AG08395 (cell line): Measurements from ENCODE around the gene UBAP1L.
"Not testable (repeated sequence)": the region's sequence is repeated elsewhere in the genome, so short reads cannot be mapped to it uniquely, and the experiment has no call there.

ENCODE experiments used
- DNase-seq: peaks from one replicate; pipeline ENCODE4 v3.0.0; 2012; ENCODE audit warnings: mixed read lengths, low spot score

The UBAP1L gene

DNA sequence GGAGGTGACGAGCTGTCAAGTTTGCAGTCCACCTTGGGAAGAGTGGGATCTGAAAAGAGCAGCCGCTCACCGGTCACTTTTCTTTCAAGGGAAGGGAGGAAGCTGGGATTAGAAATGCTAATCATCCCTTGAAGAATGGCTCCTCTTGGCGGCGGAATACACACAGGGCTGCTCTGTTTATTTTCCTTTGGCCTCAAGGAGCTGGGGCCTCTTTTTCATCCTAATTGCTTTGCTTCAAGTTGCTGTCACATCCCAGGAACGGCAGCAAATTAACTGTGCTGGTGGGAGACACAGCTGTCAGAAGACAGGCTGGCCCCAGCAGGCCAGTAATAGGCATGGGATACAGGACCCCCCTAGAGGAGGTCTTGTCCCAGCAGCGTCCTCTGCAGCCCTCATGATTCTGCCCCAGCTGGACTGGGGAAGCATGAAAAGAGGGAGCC, 31.7 kb downstream of the UBAP1L start:
- no peak for DNase-seq

DNA sequence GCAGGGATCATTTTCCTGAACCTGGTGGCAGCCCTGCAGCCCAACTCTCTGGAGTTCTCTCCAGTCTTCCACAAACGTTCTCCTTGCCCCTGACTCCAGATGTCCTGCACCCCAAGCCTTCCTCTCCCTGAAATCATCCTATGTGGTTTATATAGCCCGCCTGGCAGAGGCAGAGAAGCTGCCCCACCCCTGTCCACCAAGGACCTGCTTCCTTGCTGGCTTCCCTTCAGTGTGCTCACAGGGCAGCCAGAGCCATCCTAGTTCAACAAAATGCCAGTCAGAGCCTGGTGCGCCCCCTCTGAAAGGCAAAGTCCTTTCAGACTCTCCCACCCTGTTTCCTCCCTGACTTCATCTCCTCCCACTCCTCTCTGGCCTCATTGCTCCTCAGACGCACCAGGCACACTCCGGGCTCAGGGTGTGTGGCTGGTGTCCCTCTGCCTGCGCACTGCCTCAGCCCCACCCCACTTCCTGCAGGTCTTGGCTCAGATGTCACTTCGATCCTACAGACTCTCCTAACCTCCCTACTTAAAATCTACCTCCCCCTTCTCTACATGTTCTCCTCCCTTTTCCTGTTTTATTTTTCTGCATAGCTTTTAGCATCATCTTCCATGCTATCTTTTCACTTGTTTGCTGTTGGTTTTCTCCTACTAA, 32.6 kb downstream of the UBAP1L start:
- no peak for DNase-seq

DNA sequence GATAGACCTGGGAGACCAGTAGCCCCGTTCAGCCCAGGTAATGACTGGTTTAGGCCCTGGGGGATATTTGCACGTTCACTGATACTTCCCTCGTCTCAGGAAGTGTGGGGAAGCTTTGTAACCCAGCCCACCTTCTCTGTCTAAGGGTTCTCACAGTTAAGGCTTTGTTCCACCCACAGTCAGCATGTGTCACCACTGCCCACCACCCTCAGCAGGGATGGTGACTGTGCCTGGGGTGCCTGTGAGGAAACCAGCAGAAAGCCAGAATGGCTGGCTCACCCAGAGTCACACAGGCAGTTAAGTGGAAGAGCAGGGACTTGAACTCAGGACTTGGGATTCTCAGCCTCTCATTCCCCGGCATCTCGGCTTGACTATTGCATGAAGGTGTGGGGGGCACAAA, 33.2 kb downstream of the UBAP1L start:
- DNase-seq: no peak

DNA sequence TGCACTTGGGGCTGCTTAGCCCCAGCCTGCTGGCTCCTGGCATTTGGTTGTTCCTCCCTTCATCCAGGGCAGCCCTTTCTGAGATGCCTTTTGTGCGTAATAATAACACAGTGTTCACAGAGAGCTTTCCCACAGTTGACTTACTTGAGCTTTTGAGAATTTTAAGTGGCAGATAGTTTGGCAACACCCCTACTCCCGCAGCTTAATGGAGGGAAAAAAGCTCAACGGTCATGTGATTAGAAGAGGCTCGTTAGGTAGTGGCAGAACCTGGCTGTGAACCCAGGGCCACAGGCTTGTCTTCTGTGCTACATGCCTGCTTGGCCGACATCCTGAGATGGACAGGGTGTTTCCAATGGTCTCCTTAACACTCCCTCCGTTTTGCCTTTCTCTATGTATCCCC, 33.7 kb downstream of the UBAP1L start:
- no peak for DNase-seq

DNA sequence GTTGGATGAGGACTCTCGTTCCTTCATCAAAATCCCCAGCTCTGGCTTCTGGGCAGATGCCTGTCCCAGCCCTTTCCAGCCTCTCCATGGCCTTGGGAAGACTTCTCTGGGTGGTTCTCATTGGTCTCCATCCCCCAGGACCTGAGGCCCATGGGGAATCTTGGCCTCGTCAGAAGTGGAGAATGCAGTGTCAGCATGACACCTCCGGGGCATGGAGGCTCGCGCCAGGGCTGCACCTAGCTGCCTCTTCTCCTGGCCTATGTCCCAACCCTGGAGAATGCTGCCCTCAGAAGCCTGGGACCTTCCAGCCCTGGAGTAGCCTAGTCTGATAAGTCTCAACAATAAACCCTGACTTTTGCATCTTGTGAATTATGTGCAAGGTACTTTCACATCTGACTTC, 35.4 kb downstream of the UBAP1L start:
- no peak for DNase-seq

DNA sequence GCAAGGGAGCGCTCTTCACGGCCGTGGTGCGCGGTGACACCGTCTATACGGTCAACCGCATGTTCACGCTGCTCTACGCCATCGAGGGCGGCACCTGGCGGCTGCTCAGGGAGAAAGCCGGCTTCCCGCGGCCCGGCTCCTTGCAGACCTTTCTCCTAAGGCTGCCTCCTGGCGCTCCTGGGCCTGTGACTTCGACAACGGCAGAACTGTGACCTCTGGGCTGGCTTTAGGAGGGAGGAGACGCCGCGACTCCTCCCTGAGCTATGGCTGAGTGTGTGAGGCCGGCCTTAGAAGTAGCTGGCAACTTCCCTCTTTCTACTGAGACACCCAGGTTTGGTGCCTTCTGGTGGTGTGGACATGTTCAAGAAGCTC, 37.0 kb downstream of the UBAP1L start:
- DNase-seq: peak; percentile 62

DNA sequence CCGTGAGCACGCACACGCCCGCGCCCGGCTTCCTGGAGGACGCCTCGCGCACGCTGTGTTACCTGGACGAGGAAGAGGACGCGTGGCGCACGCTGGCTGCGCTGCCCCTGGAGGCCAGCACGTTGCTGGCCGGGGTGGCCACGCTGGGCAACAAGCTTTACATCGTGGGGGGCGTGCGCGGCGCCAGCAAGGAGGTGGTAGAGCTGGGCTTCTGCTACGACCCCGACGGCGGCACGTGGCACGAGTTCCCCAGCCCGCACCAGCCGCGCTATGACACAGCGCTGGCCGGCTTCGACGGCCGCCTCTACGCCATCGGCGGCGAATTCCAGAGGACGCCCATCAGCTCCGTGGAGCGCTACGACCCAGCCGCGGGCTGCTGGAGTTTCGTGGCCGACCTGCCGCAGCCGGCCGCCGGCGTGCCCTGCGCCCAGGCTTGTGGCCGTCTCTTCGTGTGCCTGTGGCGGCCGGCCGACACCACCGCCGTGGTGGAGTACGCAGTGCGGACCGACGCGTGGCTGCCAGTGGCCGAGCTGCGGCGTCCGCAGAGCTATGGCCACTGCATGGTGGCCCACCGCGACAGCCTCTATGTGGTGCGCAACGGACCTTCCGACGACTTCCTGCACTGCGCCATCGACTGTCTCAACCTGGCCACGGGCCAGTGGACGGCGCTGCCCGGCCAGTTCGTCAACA, 37.6 kb downstream of the UBAP1L start:
- DNase-seq: no peak

DNA sequence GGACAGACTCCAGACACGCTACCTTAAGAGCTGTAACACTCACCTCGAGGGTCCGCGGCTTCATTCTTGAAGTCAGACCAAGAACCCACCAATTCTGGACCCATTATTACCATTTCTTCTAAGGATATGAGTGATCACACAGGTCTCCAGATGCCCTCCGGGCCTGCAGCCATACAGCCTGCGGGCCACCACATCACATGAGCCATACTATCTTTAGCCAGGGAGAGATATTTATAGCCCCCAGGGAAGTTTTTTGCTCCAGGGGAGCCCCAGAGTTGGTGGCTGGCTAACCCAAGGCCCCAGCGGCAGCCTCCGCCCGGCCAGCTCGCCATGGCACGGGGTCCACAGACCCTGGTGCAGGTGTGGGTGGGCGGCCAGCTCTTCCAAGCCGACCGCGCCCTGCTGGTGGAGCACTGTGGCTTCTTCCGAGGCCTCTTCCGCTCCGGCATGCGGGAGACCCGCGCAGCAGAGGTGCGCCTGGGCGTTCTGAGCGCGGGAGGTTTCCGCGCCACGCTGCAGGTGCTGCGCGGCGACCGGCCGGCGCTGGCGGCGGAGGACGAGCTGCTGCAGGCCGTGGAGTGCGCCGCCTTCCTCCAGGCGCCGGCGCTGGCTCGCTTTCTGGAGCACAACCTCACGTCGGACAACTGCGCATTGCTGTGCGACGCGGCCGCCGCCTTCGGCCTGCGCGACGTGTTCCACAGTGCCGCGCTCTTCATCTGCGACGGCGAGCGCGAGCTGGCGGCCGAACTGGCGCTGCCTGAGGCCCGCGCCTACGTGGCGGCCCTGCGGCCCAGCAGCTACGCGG, 38.3 kb downstream of the UBAP1L start, which contains the start of gene KBTBD13:
Gene KBTBD13, plus strand, starts transcription at position 261 of the 805 bp plus-strand sequence. Its CDS starts 70 bp downstream, at position 331.
- no peak for DNase-seq

DNA sequence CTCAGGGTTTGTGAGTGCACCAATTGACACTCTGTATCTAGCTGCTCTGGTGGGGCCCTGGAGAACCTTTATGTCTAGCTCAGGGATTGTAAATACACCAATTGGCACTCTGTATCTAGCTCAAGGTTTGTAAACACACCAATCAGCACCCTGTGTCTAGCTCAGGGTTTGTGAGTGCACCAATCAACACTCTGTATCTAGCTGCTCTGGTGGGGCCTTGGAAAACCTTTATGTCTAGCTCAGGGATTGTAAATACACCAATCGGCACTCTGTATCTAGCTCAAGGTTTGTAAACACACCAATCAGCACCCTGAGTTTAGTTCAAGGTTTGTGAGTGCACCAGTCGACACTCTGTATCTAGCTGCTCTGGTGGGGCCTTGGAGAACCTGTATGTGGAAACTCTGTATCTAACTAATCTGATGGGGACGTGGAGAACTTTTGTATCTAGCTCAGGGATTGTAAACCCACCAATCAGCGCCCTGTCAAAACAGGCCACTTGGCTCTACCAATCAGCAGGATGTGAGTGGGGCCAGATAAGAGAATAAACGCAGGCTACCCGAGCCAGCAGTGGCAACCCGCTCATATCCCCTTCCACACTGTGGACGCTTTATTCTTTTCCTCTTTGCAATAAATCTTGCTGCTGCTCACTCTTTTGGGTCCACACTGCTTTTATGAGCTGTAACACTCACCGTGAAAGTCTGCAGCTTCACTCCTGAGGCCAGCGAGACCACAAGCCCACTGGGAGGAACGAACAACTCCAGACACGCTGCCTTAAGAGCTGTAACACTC, 39.2 kb downstream of the UBAP1L start:
- DNase-seq: not testable (repeated sequence)

DNA sequence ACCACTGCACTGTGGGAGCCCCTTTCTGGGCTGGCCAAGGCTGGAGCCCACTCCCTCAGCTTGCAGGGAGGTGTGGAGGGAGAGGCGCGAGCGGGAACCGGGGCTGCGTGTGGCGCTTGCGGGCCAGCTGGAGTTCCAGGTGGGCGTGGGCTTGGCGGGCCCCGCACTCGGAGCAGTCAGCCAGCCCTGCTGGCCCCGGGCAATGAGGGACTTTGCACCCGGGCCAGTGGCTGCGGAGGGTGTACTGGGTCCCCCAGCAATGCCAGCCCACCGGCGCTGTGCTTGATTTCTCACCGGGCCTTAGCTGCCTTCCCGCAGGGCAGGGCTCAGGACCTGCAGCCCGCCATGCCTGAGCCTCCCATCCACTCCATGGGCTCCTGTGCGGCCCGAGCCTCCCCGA, 40.1 kb downstream of the UBAP1L start:
- DNase-seq: not testable (repeated sequence)

DNA sequence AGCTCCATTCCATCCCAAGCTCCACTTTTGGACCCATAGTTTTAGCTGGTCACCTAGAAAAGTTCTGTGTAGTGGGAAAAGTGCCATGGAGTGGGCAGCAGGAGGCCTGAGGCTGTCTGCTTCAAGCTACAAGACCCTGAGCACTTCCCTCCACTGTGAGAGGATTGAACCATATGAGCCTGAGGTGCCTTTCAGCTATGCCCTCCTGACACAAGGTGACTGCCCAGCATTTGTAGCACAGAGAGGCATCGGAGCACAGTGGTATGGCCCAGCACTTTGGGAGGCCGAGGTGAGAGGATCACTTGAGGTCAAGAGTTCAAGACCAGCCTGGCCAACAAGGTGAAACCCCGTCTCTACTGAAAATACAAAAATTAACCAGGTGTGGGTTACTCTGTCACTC, 42.4 kb downstream of the UBAP1L start:
- no peak for DNase-seq

DNA sequence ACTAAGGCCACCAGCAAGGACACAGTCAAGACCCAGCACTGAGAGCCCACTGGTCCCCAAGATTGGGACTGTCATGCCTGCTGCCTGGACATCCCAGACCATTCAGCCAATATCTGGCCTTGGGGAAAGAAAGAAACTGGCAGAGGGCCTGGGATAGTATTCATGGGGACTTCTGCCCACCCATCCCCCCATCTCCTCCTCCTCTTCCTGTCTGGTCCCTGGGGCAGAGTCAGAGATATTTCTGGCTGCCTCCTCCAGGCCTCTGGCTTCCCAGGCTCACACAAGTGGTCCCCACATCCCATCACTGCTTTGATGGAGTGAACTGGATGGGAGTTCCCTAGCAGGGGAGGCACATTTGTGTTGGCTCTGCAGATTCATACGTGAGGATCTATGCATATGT, 43.0 kb downstream of the UBAP1L start:
- peak; percentile 54 for DNase-seq

DNA sequence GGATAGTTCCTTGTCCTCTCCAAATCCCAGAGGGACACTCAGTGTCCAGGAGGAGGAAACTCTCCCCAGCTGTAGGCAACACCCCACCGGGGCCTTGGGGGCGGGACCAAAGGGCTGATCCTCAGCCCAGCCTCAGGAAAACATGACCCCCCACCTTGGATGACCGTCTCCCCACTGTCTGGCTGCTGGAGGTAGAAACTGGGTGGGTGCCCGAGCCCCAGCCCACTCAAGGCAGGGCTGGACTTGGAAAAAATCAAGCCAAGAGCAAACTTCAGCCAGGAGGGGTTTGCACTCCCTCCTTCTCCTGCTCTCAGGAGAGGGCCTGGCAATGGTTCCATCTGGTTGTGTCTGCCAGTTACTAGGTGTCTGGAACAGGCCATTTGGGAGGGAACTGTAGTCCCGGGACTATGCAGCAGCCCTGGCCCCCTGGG, 43.6 kb downstream of the UBAP1L start:
- DNase-seq: no peak

DNA sequence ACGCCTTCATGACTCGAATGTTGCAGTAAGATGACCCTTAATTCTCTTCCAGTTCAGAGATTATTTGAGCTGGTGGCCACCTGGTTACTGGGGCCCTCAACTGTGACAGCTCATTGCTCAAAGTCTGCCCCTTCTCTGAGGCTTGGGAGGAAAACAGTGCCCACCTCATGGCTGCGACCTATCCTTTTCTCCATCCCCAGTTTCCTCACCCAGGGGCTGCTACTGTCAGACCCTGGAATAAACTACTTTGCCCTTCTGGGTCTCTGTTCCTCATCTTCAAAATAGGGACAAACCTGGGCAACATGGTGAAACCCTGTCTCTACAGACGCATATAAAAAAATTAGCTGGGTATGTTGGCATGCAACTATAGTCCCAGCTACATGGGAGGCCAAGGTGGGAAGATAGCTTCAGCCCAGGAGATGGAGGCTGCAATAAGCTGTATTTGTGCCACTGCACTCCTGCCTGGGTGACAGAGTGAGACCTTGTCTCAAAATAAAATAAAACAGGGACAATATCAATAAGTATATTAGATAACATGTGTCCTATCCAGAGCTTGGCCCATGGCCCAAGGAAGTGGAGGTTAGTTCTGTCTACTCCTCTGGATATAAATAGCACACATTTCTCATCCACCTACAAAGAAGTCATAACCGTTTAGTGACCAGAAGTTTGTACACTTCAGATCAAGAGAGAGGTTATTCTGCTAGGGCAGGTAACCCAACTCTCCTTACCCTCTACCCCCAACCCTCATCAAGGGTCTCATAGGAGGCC, 45.0 kb downstream of the UBAP1L start:
- DNase-seq: no peak

DNA sequence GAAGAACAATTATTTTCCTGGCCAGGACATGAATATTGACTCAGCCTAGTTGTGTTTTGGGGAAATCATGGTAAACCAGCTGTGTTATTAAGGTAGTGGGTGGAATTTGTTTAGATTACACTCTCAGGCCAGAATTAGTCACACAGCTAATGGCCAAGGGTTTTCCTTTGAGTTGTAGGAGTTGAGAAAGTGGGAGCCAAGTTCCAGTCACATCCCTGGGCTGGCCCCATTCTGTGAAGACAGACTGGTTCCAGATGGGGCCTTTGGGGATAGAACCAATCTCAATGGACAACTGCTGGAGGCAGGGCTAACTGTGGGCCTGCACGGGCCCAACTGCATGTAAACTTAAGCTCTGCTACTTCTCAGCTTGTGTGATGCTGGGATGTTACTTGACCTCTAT, 45.8 kb downstream of the UBAP1L start:
- peak; percentile 90 for DNase-seq

DNA sequence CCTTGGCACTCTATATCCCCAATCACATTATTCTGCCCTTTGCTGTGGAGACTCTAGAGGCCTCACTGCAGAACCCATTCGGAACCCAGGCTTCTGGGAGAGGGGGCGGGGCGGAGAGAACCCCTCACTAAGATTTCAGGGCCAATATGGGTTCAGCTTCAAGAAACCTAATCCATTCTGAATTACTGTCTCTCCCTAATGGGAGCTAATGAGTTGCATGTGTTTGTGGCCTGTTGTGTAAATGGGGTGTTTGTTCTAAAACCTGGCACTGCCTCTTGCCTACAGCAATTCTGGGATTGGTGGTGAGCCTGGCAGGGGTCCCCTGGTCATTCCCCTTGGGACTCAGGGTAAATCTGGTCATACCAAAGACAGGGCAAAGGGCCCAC, 46.6 kb downstream of the UBAP1L start:
- DNase-seq: no peak

DNA sequence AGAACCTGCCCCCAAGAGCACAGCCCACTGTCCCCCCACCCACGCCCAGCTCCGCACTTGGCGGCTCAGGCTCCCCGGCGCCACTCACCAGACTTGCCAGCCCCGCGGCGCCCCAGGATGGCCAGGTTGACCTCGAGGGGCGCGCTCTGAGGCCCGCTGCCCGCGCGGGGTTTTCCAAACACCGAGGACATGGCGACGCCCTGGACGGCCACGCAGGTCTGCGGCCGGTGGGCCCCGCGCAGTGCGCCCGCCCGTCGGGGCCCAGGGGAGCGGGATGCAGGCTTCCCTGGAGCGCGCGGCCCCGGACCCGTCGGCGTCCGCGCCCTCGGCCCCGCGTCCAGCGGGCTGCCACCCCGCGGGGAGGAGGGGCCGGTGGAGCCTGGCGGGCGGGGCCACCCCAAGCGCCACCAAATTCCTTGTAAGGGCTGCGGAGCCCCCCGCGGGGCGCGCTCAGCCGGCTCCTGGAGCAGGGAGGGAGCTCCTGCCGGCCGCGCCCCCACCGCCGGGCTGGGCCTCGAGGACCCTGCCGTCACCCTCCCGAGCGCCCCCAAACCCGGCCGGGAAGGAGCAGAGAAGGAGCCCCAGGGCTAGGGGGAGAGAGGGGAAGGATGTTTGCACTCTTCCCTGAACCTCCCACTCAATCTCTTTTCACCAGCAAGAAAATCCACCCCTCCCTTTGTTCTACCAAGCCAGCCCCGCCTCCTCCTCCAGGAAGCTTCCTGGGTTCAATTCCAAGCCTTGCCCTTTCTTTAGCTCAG, 47.2 kb downstream of the UBAP1L start, which contains the start of gene RASL12:
Gene RASL12, minus strand, starts transcription at position 347 of the 758 bp plus-strand sequence. Its CDS starts 156 bp downstream, at position 191.
- DNase-seq: no peak

DNA sequence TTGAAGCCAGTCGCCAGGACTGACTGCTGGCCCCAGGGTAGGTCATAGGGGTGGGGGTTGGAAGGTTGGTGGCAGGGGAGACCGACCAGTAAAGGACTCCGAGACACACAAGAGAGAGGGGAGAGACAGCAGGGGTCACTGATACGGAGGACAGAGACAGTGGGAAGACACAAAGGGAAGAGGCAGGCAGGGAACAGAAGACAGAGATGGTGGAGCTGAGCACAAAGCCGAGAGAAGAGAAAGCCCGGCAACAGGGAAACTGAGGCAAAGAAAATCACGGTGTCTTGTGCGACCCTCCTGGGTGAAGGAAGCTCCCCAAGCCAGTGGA, 47.7 kb downstream of the UBAP1L start:
- DNase-seq: no peak

DNA sequence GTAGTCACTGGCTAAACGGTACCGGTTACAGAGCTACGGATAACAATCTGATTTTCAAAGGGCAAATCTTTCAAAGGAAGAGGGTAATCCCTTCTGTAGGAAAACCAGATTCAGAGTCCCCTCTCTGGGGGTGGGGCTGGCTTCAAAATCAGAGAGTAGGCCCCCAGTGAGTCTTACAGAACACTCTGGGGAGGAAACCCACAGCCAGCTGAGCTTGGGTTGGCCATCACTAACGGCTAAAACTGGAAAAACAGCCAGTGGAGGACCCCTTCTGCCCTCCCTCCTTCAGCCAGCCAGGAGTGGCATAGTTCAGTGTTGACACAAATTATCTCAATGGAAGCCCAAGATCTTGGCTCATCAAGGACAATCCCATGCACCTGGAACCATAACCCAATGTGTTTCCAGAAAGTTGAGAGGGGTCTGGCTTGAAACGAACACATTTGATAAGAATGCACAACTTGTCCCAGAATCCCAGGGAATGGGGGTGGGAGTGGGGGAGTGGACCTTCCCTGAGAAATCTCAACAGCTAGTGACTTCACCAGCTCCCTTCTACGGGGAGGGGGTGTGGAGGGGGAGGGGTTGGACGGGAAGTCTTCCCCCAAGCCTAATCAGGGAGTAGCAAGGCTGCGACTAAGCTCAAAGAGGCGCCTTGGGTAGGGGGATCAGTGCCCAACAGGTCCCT, 48.2 kb downstream of the UBAP1L start:
- DNase-seq: no peak
